HG03139 (cell line): Measurements from ENCODE around the gene TUB.

ENCODE experiments used
- ATAC-seq: cut with Tn5 transposase; IDR thresholded peaks from one replicate; pipeline ENCODE4 v1.9.1; 2021; ENCODE audit not compliant: unreplicated experiment

Gene TUB, protein sequence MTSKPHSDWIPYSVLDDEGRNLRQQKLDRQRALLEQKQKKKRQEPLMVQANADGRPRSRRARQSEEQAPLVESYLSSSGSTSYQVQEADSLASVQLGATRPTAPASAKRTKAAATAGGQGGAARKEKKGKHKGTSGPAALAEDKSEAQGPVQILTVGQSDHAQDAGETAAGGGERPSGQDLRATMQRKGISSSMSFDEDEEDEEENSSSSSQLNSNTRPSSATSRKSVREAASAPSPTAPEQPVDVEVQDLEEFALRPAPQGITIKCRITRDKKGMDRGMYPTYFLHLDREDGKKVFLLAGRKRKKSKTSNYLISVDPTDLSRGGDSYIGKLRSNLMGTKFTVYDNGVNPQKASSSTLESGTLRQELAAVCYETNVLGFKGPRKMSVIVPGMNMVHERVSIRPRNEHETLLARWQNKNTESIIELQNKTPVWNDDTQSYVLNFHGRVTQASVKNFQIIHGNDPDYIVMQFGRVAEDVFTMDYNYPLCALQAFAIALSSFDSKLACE

DNA sequence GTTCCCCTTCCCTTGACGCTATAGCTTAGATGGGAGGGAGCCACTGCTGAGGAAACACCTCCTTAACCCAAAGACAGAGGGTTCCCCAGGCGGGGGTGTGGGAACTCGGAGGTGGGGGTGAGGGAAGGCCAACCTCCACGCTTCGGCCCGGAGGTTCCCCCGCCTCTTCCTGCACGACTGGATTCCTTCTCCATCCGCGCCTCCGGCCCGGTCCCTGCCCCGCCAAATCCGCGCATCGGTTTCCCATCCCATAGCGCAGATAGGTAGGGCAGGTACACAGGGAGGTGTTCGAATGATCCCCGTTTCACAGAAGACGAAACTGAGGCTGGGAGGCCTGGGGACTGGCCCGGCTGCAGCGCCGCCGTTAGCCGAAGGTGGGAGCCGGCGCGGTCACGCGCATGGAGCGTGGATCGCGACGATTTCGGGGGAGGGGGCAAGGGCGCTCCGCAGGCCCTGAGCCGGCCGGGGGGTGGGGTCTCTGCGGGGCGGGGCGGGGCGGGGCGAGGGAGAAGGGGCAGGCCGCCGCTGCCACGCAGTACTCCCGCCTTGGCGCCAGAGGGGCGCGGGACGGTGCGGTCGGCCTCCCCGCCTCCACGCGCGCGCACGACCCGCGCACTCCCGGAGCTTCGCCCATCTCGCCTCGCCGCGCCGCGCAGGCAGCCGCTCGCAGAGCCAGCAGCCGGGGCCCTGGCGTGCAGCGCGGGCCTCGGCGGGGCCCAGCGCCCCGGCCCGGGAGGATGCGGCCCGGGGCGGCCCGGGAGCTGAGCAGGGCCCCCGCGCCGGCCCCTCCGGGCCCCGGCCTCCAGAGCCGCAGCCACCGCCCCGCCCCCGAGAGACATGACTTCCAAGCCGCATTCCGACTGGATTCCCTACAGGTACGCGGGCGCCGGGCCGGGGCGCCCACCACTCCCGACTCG, at the start of gene TUB:
TUB (plus strand) TSS at position 538 of the 917 bp plus-strand sequence; CDS start at position 838, 300 bp downstream.
- ATAC-seq = no peak

DNA sequence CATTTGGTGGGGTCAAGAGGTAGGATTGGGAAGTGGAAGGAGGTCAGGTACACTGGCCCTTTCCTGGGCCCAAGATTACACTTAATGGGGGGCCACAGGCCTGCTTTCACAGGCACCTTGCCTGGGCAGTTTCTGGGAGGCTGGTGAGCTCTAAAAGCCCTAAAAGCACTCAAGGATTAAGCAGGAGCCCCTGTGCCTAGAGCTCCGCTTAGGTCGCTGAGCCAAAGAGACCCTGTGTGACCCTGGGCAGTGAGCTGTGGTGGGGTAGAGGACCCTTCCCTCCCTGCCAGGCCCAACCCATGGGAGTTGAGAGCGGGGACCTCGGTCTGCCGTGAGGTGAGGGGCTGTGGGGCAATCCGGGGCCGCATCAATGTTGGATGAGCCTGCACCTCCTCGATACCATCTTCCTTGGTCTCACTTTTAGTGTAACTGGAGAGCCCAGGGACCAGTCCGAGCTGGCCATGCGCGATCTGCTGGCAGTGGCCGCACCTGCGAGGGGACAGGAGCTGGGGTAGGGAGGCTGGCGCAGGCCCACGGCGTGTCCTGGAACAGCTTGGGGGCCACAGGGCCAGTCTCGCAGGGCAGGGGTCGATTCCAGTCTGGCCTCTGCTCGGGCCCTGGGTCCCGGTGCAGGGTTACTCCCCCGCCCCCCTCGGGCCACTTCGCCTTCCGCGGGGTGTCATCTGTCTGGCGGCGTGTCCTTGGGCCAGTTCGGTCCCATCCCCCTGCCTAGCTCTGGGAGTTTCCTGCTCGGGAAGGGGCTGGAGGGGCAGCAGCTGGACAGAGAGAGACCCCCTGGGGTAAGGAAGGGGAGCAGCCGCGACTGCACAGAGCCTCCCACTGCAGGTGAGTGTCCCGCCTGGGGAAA, 49.5 kb upstream of the TUB start:
- ATAC-seq = no peak

DNA sequence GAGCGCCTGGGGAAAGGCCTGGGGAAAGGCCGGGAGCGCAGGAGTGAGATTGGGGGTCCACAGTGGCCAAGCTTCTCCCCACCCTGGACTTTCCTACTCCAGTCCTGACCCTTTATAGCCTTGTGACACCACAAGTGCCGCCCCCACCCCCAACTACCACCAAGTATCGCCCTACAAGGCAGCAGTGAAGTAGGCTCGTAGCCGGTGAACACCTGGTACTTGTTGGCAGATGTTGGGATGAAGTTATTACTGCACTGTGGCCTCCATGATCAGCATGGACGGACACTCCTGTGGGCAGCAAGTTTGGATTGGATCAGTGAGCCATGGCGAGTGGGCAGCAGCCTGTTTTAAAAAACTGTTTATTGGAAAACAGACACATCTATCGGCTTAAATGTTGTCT, 48.9 kb upstream of the TUB start:
- ATAC-seq = no peak

DNA sequence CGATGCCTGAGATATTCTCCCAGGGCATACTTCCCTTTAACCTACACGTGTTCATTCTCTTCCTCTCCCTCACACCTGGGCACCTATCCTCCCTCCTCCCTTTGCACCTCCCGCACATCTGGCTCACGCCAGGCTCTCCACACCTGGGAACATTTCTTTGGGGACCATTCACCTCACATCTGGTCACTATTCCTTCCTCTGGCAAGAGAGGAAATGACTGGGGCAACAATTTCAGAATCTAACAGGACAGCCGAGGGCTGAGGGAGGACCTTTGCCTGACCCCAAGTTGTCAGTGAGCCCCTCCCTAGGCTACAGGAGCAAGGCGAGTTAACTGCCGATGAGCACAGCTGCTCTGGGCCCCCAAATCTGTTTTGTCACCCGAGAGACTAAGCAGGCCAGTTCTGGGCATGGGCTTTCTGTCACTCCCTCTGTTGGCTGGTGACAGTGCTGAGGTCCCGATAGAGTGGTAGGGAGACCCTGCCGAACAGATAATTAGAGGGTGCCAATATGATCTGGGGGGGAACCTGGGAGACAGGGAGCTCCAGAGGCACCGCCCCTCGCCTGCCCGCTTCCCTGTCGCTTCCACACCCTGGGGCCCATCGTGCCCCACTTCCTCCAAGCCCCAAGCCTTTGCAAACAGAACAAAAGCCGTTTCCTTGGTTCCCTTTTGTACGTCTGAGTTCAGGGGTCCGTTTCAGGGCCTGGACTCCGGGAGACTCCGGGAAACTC, 48.3 kb upstream of the TUB start:
- no peak for ATAC-seq

DNA sequence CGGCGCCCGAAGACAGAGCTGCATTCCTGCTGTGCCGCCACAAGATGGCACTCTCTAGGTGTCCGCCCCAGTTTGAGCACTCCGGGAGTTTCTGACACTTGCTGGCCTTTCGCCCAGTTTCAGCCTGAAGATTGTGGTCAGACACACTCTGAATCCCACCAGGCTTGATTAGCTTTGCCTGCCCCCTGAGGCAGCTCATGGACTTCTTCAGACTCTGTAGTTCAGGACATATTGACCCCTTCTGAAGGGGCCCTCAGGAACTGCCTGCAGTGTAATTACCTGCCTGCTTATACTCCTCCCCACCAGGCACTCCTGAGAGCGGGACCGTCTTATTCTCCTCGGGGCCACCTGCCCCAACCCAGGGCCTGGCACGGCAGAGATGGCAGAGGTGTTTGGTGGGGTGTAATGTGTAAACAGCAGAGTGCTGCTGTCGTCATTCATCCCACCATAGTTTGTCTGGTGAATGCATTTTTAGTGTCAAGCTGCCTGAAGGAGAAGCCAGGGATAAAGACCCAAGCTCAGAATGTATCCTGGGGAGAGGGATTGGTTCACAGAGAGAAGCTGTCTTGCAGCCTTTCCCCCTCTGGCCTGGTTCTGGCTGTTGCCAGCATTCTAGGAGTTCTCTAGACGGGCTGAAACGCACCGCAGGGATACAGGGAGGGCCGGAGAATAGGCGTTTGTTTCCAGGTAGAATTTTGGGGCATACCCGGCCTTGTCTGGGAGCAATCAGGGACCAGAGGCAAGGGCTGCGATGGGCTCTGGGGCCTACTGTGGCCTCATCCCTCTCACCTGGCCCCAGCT, 47.5 kb upstream of the TUB start:
- ATAC-seq = peak; percentile 69

DNA sequence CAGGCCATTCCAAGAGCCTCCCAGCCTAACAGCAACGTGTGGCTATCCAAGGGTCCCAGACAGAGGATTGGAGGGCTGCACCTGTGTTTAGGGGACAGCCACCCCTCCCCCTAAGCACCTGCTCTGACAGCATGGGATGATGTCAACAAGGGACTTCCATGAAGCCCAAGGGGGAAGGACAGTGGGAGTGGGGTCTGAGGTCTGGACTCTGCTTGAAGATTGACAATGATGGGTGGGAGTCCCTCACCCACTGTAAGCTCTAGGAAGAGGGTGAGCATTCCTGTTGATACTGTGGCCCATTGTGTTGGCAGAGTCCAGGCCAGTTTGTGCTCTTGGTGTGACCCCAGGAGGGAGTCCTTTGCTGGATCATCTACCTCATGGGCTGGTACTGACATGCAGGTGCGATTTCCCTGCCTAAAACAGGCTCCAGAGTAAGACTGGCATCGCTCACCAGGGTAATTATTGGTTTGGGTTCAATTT, 46.9 kb upstream of the TUB start:
- ATAC-seq = no peak

DNA sequence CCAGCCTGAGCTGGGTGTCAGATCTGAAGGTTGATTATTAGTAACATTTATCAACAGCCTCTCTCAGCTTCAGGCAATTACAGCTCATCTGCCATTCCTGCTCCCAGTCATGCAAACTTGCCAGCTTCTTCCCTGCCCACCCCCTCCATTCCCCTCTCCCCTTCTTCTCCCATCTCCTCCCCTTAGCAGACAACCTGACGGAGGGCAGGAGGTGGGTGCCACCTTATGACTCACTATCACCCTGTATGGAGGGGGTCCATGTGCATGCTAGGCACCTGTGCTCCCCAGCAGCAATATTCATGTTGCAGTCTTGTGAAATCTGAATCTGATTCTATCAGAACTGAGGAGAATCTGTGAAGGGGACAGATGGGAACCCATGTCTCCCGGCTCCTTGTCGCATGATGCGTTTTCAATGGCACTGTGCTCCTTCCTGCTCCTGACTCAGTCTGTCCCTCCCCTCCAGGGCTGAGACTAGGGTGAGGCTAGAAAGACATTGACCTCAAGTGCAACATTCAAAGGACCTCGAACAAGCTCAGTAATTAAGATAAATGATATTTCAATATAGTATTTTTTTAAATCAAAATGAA, 46.3 kb upstream of the TUB start:
- no peak for ATAC-seq

DNA sequence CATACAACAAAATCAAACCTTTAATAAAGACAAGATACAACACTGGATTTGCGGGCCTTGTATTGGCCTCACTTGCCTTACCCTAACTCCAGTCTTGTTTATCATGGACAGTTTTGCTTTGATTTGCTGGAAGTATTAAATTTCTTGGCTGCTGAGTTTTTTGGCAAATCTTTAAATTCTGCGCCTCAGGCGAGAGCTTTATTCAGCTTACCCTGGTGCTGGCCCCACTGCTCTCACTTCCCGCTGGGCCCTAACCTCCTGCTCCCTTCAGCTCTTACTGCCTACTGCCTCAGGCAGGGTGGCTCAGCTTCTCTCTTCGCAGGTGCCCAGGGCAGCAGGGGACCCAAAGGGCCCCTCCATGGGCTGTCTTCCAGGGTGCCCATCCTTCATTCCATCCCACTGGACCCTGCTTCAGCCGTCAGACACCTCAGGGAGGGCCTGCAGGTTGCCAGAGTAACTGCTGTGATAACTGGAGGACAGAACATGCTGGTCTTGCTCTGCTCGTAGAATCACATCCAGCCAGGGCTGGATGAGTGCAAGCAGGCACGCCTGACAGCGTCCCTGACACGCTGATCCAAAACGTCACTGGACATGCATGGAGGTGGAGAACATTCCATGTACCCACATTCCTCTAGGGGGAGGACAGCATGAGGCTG, 45.7 kb upstream of the TUB start:
- ATAC-seq = no peak

DNA sequence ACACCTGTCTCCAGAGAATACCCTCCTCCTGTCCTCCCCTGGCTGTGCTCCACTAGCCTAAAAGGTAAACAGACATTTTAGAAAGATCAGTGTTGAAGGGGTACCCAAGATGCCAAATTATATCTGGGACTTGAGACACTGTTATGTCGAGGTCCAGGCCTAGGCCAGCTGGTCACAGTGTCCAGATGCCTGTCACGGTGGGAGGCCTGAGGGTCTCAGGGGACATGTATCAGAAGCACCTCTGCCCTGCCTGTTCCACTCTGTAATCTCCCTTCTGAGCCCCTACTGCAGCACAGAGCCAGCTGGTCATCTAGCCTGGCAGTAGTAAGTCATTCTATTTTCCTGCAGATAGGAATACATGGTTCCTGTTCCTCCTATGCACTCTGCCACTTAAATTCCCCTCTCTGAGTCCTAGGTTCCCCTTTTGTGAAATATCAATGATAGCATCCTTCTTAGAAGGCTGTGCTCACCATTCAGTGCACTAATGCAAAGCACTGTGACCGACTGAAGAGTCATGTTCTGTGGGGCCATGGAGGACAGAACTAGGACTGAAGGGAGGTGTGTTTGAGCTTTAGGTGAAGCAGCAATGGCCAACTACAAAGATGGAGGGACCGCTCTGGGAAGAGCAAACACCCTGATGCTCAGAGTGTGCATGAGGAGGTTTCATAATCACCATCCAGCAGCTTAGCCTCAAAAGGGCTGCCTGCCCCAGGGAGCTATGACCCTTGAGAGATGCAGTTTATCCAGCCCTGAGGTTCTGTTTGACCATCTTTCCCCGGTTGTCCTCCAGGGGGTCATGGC, 44.8 kb upstream of the TUB start:
- ATAC-seq = no peak

DNA sequence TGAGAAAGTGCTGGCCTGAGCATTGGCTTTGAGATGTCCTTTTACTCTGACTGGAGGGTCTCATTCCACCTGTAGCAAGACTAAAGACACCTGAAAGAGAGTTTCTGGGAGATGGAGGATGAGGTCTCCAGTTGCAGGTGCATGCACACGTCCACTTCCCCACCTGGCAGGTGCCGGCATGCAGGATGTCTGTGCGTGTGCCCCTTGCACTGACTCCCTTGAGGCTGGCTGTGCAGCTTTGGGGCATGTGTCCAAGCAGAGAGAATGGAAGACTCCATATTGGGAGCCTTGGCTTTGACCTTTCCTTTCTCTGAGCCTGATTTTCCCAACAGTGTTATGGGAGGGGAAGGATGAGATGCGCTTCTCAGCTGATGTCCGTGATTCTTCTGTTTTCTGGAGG, 44.0 kb upstream of the TUB start:
- no peak for ATAC-seq

DNA sequence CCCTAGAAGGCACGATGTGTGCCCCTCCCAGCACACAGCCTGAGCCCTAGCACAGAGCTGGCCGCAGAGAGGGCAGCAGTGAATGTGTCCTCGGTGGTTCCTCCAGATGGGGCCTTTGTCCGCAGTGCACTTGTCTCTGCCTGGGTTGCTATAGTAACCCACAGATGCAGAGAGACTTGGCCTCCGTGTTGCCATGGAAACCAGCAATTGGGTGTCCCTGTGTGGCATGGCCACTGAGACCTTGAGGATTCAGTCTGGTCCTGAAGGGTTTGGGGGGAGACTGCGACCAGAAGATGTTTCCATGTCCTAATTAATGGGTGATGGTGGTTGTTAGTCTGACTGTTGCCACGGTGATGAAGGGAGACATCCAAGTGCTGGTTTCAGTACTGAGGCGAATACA, 42.6 kb upstream of the TUB start:
- no peak for ATAC-seq

DNA sequence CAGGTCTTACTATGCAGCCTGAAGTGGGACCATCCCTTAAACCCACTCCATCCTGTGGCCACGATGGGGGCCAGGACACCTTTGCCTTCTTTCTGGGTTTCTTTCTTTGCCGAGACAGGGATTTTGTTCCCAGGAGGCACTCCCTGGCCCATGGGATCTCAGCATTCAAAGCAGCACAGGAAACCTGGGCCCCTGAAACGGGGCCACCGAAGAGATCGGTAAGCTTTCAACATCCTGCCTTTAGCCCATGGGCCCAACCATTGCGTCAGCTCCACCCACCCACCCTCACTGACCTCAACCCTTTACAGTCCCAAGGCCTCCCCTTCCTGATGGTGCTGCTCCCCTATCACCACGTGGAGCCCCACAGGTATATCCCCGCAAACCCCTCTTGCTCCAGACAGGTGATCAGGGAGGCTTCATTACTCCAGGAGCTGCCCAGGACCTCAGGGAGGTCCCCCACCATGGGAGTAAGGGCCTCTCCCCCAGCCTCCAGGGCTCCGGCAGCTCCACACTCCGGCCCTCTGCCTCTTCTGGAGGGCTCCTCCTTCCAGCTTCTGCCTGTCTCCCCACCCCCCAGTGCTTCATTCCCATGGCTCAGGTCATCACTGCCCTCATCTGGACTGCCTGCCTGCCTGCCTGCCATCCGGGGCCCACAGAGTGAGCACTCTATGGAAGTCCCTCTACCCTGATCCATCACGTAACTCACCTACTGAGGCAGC, 42.0 kb upstream of the TUB start:
- no peak for ATAC-seq

DNA sequence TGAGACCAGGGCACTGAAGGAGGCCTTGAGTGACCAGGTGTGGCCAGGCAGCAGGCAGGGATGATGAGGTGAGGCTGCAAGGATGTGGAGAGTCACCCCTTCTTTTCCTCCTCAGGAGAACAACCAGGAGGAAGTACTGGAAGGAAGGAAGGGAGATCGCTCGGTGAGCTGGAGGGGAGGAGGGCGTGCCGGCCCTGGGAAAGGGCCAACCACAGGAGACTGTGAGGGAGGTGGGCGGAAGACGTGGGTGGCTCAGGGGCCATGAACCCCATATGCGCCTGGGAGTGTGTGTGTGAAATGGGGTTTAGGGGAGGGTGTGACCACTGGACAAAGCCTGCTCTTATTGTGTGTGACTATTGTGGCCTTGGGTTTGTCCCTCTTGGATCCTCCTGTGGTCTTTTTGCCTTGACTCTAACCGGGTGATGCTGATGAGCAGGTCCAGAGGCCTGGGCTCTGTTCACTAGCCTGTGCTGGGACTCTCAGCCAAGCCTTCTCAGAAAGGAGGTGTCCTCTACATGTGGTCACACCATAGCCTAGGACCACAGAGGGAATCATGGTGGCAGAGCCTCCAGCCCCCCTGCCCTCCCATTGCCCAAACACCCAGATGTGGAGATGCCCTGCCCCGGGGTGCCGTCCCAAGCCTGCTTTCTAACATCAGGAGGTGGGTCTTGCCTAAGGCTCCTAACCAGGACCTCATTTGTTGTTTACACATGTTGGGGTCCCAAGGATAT, 41.3 kb upstream of the TUB start:
- ATAC-seq = no peak

DNA sequence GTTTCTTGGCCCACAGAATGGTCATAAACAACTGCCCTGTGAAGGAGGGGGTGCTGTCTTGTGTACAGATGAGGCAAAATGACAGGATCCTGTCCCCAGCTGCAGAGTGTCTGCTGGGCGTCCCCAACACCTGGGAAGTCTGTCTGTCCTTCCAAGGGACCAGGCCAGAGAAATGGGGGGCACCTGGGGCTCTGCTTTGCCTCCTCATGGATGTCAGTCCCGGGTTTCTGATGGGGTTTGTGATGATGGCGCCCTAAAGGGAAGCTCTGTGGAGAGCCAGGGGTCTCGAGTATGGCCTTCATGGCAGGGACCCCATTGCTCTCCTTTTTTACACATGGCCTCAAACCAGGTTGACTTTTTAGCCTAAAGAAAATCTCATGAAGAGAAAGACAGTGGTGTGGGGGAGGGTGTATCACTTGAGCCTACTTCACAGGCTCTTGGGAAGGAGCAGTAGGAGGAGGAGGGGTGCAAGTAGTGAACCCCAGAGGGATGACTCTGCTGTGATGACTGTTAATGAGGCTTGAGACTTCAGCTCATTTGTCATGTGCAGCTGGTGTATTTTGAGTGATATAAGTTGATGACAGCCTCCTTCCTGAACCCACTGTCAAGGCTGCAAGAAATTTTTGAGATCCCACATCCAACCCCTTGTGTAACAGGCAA, 40.6 kb upstream of the TUB start:
- ATAC-seq = no peak

DNA sequence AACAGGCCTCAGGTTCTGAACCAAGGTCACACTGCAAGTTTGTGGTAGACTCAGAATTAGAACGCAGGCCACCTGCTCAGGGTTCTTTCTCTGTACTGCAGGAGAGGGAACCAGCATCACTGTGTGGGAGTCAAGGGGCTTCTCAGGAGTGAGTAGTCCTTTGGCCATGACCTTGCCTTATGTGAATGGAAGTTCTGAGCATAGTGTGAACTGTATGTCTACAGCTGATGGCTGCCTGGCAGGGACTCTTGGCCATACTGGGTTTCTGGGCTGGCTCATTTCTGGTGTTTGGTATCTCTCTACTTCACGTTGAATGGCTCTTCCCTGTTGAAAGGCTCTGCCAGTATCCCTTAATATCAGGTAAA, 40.1 kb upstream of the TUB start:
- ATAC-seq = no peak

DNA sequence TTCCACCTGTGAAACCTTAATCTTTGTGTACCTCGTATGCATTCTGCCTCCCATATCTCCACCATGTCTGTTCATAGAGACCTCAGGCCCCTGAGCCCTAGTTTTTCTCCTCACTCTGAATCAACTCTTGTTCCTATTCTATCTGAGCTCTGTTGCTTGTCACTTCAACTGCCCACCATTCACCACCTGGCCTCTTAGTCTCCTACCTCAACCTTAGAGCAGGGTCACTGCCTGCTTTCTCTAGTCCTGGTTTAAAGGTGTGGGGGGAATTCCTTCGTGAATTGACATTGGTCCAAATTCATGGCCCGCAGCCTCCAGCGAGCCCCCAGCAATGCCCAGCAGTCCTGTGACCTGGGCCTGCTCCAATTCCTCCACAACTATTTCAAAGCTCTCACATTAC, 39.4 kb upstream of the TUB start:
- ATAC-seq = no peak
